ENCODE data around the gene TRIM14.

GRCh38 chr9:98078895-98079294, 40.1 kb downstream of the TRIM14 start:
- TF ChIP-seq IRF2 (CRISPR knock-in tag; IDR thresholded peaks at IDR 0.05) = no peak
- TF ChIP-seq BCL3 (CRISPR knock-in tag; IDR thresholded peaks at IDR 0.05) = no peak
- TF ChIP-seq REXO4 (CRISPR knock-in tag; IDR thresholded peaks at IDR 0.05; ENCODE audit: borderline replicate concordance) = no peak
- no peak for TF ChIP-seq BRCA1 (CRISPR knock-in tag; IDR thresholded peaks at IDR 0.05)
- no peak for TF ChIP-seq USF2 (IDR thresholded peaks at IDR 0.05; ENCODE audit: low read depth, low read length)
- TF ChIP-seq USF2 (CRISPR knock-in tag; IDR thresholded peaks at IDR 0.05; ENCODE audit: borderline replicate concordance) = no peak

All from HepG2 (cell line).